Esophagus squamous epithelium (tissue), 5 donors: ENCODE results near the gene IRX5. TPM values are rescaled to one million over a fixed set of nuclear protein-coding genes. Genes with fewer than 3 reads are reported as not detected.

Experiments
- DNase-seq: peaks from one replicate; lab custom pipeline; 2025; lab: John Stamatoyannopoulos, UW
- H3K27ac ChIP-seq, 4 donors: fragments of 200-600 bp; sonication (generic); one replicate each; pipeline ENCODE4 v1.5.1; 2016 to 2019; ENCODE audit warnings: mild to moderate bottlenecking in 1 of 4
- H3K27me3 ChIP-seq, 4 donors: fragments of 200-600 bp; sonication (generic); 1 replicate in 3 of 4; 2 replicates in 1 of 4; pipeline versions ENCODE4 v1.5.1 to v1.6.0; 2017 to 2021; ENCODE audit warnings: antibody characterized with exemption in 1 of 4
- H3K36me3 ChIP-seq, 3 donors: fragments of 200-600 bp; sonication (generic); one replicate each; pipeline ENCODE4 v1.5.1; 2016 to 2019
- H3K4me1 ChIP-seq, 3 donors: fragments of 200-600 bp; sonication (generic); one replicate each; pipeline ENCODE4 v1.5.1; 2017 to 2019
- H3K4me3 ChIP-seq, 4 donors: fragments of 200-600 bp; sonication (generic); 1 replicate in 3 of 4; 2 replicates in 1 of 4; pipeline ENCODE4 v1.5.1; 2016 to 2019; ENCODE audit warnings: mild to moderate bottlenecking in 2 of 4, moderate library complexity in 1 of 4
- H3K9me3 ChIP-seq, 3 donors: fragments of 200-600 bp; sonication (generic); one replicate each; pipeline ENCODE4 v1.5.1; 2016 to 2019
- CTCF ChIP-seq, 6 experiments: fragments of 450-650 bp in 4 of 6; fragments of 200-600 bp in 2 of 6; sonication (generic) in 2 of 6; IDR thresholded peaks; one replicate each; pipeline ENCODE4 v1.5.1; 2016 to 2019; ENCODE audit warnings: antibody characterized with exemption in 6 of 6, mild to moderate bottlenecking in 4 of 6, moderate library complexity in 4 of 6
- POLR2A ChIP-seq, 4 donors: fragments of 450-650 bp; IDR thresholded peaks; one replicate each; pipeline ENCODE4 v1.6.1; 2017; ENCODE audit warnings: antibody characterized with exemption in 4 of 4, mild to moderate bottlenecking in 4 of 4, moderate library complexity in 3 of 4
- WGBS, 2 donors: methylation state at CpG; one replicate each; pipeline ENCODE4 v1.1.5; 2018; 5-methylcytosine and 5-hydroxymethylcytosine counted together
- intact Hi-C: fragments of 100-400 bp; cut with DNase I; formaldehyde crosslinking; loops from one replicate; pipeline ENCODE4 v1.15.0; 2022
- total RNA-seq, 4 donors: library from RNA; depleted of rRNA; stranded (reverse); fragments of >200 nt; gene quantifications; one replicate each; pipeline ENCODE4 v1.1.0, GENCODE V29; 2016
- donor health status: DM: yes; HTN: yes; CAD: no.

The IRX5 gene
- total RNA-seq, 4 donors from 2014 or later: 11.9 to 23.5 (median 14.0) TPM

GRCh38 chr16:54938212-54939028, 7.8 kb downstream of the IRX5 start:
- Histone ChIP-seq H3K9me3 (no peaks in the 10 kb centered on the region), H3K27me3 (peaks cover 0 to 93% (median 33%) of the 10 kb centered on the region in 4 donors), H3K4me1 (peaks cover 0 to 58% (median 18%) of the 10 kb centered on the region in 3 donors), H3K27ac (no peak overlapping the region), H3K4me3 (peak overlapping the region in 1 of 4 donors; percentile 79), H3K36me3 (peaks cover 0 to 30% (median 0%) of the 10 kb centered on the region in 3 donors)
- 60 to 61% methylated on average over 24 to 35 of the region's 59 CpGs for WGBS, 2 donors
- TF ChIP-seq POLR2A (IDR thresholded peaks at IDR 0.05) (no peak), CTCF (IDR thresholded peaks at IDR 0.05) (no peak)
- DNase-seq: no peak
- intact Hi-C loops: no loop called here

- Histone ChIP-seq H3K4me1 (peaks cover 0 to 53% (median 18%) of the 10 kb centered on the region in 3 donors), H3K36me3 (peaks cover 0 to 27% (median 0%) of the 10 kb centered on the region in 3 donors), H3K27ac (no peak overlapping the region), H3K27me3 (peaks cover 0 to 93% (median 30%) of the 10 kb centered on the region in 4 donors), H3K9me3 (no peaks in the 10 kb centered on the region), H3K4me3 (no peak overlapping the region)
- TF ChIP-seq POLR2A (IDR thresholded peaks at IDR 0.05) (no peak), CTCF (IDR thresholded peaks at IDR 0.05) (no peak)
- intact Hi-C loops: no loop called here
- WGBS, 2 donors: 33 to 52% methylated on average over 13 to 14 of the region's 14 CpGs
- no peak for DNase-seq
Measured at GRCh38 chr16:54939029-54939346, 8.3 kb downstream of the IRX5 start.

- no peak for DNase-seq
- intact Hi-C loops: no loop called here
- WGBS, 2 donors: 53 to 80% methylated on average over 18 to 35 of the region's 38 CpGs
- H3K27ac ChIP-seq: no peak overlapping the region
- H3K36me3 ChIP-seq: peaks cover 0 to 27% (median 0%) of the 10 kb centered on the region in 3 donors
- H3K4me3 ChIP-seq: no peak overlapping the region
- H3K27me3 ChIP-seq: peaks cover 0 to 93% (median 29%) of the 10 kb centered on the region in 4 donors
- no peak for TF ChIP-seq CTCF (IDR thresholded peaks at IDR 0.05)
- TF ChIP-seq POLR2A (IDR thresholded peaks at IDR 0.05): no peak
- no peaks in the 10 kb centered on the region for H3K9me3 ChIP-seq
- peaks cover 0 to 48% (median 18%) of the 10 kb centered on the region in 3 donors for H3K4me1 ChIP-seq
Measured at GRCh38 chr16:54939510-54940278, 9.0 kb downstream of the IRX5 start.

GRCh38 chr16:54940279-54940604, 9.6 kb downstream of the IRX5 start:
- WGBS, 2 donors: 68 to 78% methylated on average over 3 to 4 of the region's 4 CpGs
- Histone ChIP-seq H3K27ac (no peak overlapping the region), H3K36me3 (peaks cover 0 to 27% (median 0%) of the 10 kb centered on the region in 3 donors), H3K27me3 (peaks cover 0 to 93% (median 24%) of the 10 kb centered on the region in 4 donors), H3K4me1 (peaks cover 0 to 43% (median 18%) of the 10 kb centered on the region in 3 donors), H3K9me3 (no peaks in the 10 kb centered on the region), H3K4me3 (no peak overlapping the region)
- intact Hi-C loops: no loop called here
- DNase-seq: no peak
- TF ChIP-seq POLR2A (IDR thresholded peaks at IDR 0.05): no peak
- no peak for TF ChIP-seq CTCF (IDR thresholded peaks at IDR 0.05)
